ENCODE measurements around the gene IFIT2. TPM values are rescaled to one million over a fixed set of nuclear protein-coding genes. Genes with fewer than 3 reads are reported as not detected.
"Not testable (repeated sequence)": the region's sequence is repeated elsewhere in the genome, so short reads cannot be mapped to it uniquely, and the experiment has no call there.

IFIT2 gene
- total RNA-seq = 18.7 TPM
- polyA plus RNA-seq = 3.7 TPM

- peaks cover 3% of the 10 kb centered on the region for H3K36me3 ChIP-seq (ENCODE audit: insufficient read depth)
- peak; percentile 80 for DNase-seq (ENCODE audit: extremely low spot score)
- WGBS = 1% methylated on average over 10 of the region's 10 CpGs
Measured at GRCh38 chr10:89301721-89302445, at the start of gene IFIT2. TSS of gene IFIT2 (plus strand) at chr10:89302046. CDS start at chr10:89302124, 78 bp downstream.

GRCh38 chr10:89252225-89252585 is 49.6 kb upstream of the IFIT2 start:
- DNase-seq (ENCODE audit: extremely low spot score) = no peak
- H3K27ac ChIP-seq (ENCODE audit: low read depth) = no peak overlapping the region
- H3K4me3 ChIP-seq (ENCODE audit: low read depth, low read length) = no peak overlapping the region
- no peaks in the 10 kb centered on the region for H3K4me1 ChIP-seq (ENCODE audit: insufficient read depth)
- 87% methylated on average over 2 of the region's 2 CpGs for WGBS
- H3K36me3 ChIP-seq (ENCODE audit: insufficient read depth) = no peaks in the 10 kb centered on the region

More at GRCh38 chr10:89301721-89302445, at the start of gene IFIT2:
- H3K4me1 ChIP-seq (ENCODE audit: insufficient read depth) = no peaks in the 10 kb centered on the region
- peak within 1 kb of the TSS; percentile 82 for H3K27ac ChIP-seq (ENCODE audit: low read depth)
- peak within 1 kb of the TSS; percentile 44 for H3K4me3 ChIP-seq (ENCODE audit: low read depth, low read length)

- not testable (repeated sequence) for H3K36me3 ChIP-seq (ENCODE audit: insufficient read depth); H3K4me1 ChIP-seq (ENCODE audit: insufficient read depth); H3K27ac ChIP-seq (ENCODE audit: low read depth); DNase-seq (ENCODE audit: extremely low spot score); H3K4me3 ChIP-seq (ENCODE audit: low read depth, low read length)
- 81% methylated on average over 2 of the region's 2 CpGs for WGBS
Measured at GRCh38 chr10:89255091-89255579, 46.7 kb upstream of the IFIT2 start.

- Histone ChIP-seq H3K4me1 (ENCODE audit: insufficient read depth) (no peaks in the 10 kb centered on the region), H3K36me3 (ENCODE audit: insufficient read depth) (no peaks in the 10 kb centered on the region), H3K4me3 (ENCODE audit: low read depth, low read length) (no peak overlapping the region), H3K27ac (ENCODE audit: low read depth) (no peak overlapping the region)
- DNase-seq (ENCODE audit: extremely low spot score) = no peak
Measured at GRCh38 chr10:89255793-89256192, 46.1 kb upstream of the IFIT2 start.

- H3K27ac ChIP-seq (ENCODE audit: low read depth) = no peak overlapping the region
- DNase-seq (ENCODE audit: extremely low spot score) = no peak
- WGBS = 61% methylated on average over 3 of the region's 3 CpGs
- no peak overlapping the region for H3K4me3 ChIP-seq (ENCODE audit: low read depth, low read length)
- no peaks in the 10 kb centered on the region for H3K4me1 ChIP-seq (ENCODE audit: insufficient read depth)
- no peaks in the 10 kb centered on the region for H3K36me3 ChIP-seq (ENCODE audit: insufficient read depth)
Measured at GRCh38 chr10:89256340-89256739, 45.5 kb upstream of the IFIT2 start.

GRCh38 chr10:89256962-89257361 is 44.9 kb upstream of the IFIT2 start:
- WGBS = 63% methylated on average over 1 of the region's 1 CpG
- Histone ChIP-seq H3K27ac (ENCODE audit: low read depth) (no peak overlapping the region), H3K4me3 (ENCODE audit: low read depth, low read length) (no peak overlapping the region), H3K36me3 (ENCODE audit: insufficient read depth) (no peaks in the 10 kb centered on the region), H3K4me1 (ENCODE audit: insufficient read depth) (no peaks in the 10 kb centered on the region)
- DNase-seq (ENCODE audit: extremely low spot score) = no peak

GRCh38 chr10:89257581-89257980 is 44.3 kb upstream of the IFIT2 start:
- no peak overlapping the region for H3K27ac ChIP-seq (ENCODE audit: low read depth)
- no peaks in the 10 kb centered on the region for H3K36me3 ChIP-seq (ENCODE audit: insufficient read depth)
- H3K4me1 ChIP-seq (ENCODE audit: insufficient read depth) = no peaks in the 10 kb centered on the region
- H3K4me3 ChIP-seq (ENCODE audit: low read depth, low read length) = no peak overlapping the region
- no peak for DNase-seq (ENCODE audit: extremely low spot score)
- 34% methylated on average over 2 of the region's 2 CpGs for WGBS

- H3K4me1 ChIP-seq (ENCODE audit: insufficient read depth) = no peaks in the 10 kb centered on the region
- no peak for DNase-seq (ENCODE audit: extremely low spot score)
- H3K27ac ChIP-seq (ENCODE audit: low read depth) = no peak overlapping the region
- 54% methylated on average over 1 of the region's 1 CpG for WGBS
- H3K4me3 ChIP-seq (ENCODE audit: low read depth, low read length) = no peak overlapping the region
- no peaks in the 10 kb centered on the region for H3K36me3 ChIP-seq (ENCODE audit: insufficient read depth)
Measured at GRCh38 chr10:89258881-89259280, 43.0 kb upstream of the IFIT2 start.

- H3K27ac ChIP-seq (ENCODE audit: low read depth) = no peak overlapping the region
- WGBS = 56% methylated on average over 5 of the region's 5 CpGs
Measured at GRCh38 chr10:89262086-89263051, 39.5 kb upstream of the IFIT2 start.

GRCh38 chr10:89263091-89263490 is 38.8 kb upstream of the IFIT2 start:
- H3K27ac ChIP-seq (ENCODE audit: low read depth) = no peak overlapping the region
- 95% methylated on average over 1 of the region's 1 CpG for WGBS
- no peak for DNase-seq (ENCODE audit: extremely low spot score)

More at GRCh38 chr10:89262086-89263051, 39.5 kb upstream of the IFIT2 start:
- no peaks in the 10 kb centered on the region for H3K36me3 ChIP-seq (ENCODE audit: insufficient read depth)
- H3K4me3 ChIP-seq (ENCODE audit: low read depth, low read length) = no peak overlapping the region
- no peaks in the 10 kb centered on the region for H3K4me1 ChIP-seq (ENCODE audit: insufficient read depth)
- DNase-seq (ENCODE audit: extremely low spot score) = no peak

GRCh38 chr10:89263531-89263930 is 38.3 kb upstream of the IFIT2 start:
- 96% methylated on average over 1 of the region's 1 CpG for WGBS
- Histone ChIP-seq H3K4me3 (ENCODE audit: low read depth, low read length) (no peak overlapping the region), H3K36me3 (ENCODE audit: insufficient read depth) (no peaks in the 10 kb centered on the region), H3K4me1 (ENCODE audit: insufficient read depth) (no peaks in the 10 kb centered on the region), H3K27ac (ENCODE audit: low read depth) (no peak overlapping the region)
- DNase-seq (ENCODE audit: extremely low spot score) = no peak

More at GRCh38 chr10:89263091-89263490, 38.8 kb upstream of the IFIT2 start:
- H3K4me3 ChIP-seq (ENCODE audit: low read depth, low read length) = no peak overlapping the region
- H3K4me1 ChIP-seq (ENCODE audit: insufficient read depth) = no peaks in the 10 kb centered on the region
- H3K36me3 ChIP-seq (ENCODE audit: insufficient read depth) = no peaks in the 10 kb centered on the region

GRCh38 chr10:89266721-89267453 is 35.0 kb upstream of the IFIT2 start:
- H3K4me3 ChIP-seq (ENCODE audit: low read depth, low read length) = no peak overlapping the region
- no peak for DNase-seq (ENCODE audit: extremely low spot score)
- no peak overlapping the region for H3K27ac ChIP-seq (ENCODE audit: low read depth)
- 36% methylated on average over 1 of the region's 1 CpG for WGBS
- H3K4me1 ChIP-seq (ENCODE audit: insufficient read depth) = no peaks in the 10 kb centered on the region
- no peaks in the 10 kb centered on the region for H3K36me3 ChIP-seq (ENCODE audit: insufficient read depth)

GRCh38 chr10:89269433-89270152 is 32.3 kb upstream of the IFIT2 start:
- H3K36me3 ChIP-seq (ENCODE audit: insufficient read depth) = no peaks in the 10 kb centered on the region
- DNase-seq (ENCODE audit: extremely low spot score) = no peak
- H3K4me1 ChIP-seq (ENCODE audit: insufficient read depth) = no peaks in the 10 kb centered on the region
- no peak overlapping the region for H3K27ac ChIP-seq (ENCODE audit: low read depth)
- H3K4me3 ChIP-seq (ENCODE audit: low read depth, low read length) = no peak overlapping the region
- 93% methylated on average over 3 of the region's 3 CpGs for WGBS
